GM23338 (cell line): Measurements from ENCODE around the gene VWC2.

ENCODE experiments used
- EZH2 ChIP-seq: fragments of 200-600 bp; sonication (generic); IDR thresholded peaks from one replicate; pipeline ENCODE4 v1.8.0; 2017; ENCODE audit warnings: antibody characterized with exemption, mild to moderate bottlenecking, low read depth; ENCODE audit not compliant: unreplicated experiment
- JUNB ChIP-seq: IDR thresholded peaks from one replicate; pipeline ENCODE4 v1.6.1; 2016; ENCODE audit warnings: antibody characterized with exemption; ENCODE audit not compliant: unreplicated experiment
- ZNF114 ChIP-seq: fragments of 250-450 bp; sonication (Bioruptor Pico); IDR thresholded peaks from 2 replicates; pipeline ENCODE4 v1.5.0; 2020; ENCODE audit warnings: mild to moderate bottlenecking, moderate library complexity
- TF ChIP-seq, protein P1 (sequence below), 2 experiments: fragments of 200-600 bp in 1 of 2; sonication (generic) in 1 of 2; conservative IDR thresholded peaks; 2 replicates each; pipeline versions ENCODE4 v1.5.1 to v1.6.1; 2016 to 2017; ENCODE audit warnings: antibody characterized with exemption in 2 of 2, low read depth in 2 of 2, mild to moderate bottlenecking in 2 of 2, moderate library complexity in 1 of 2

- TF ChIP-seq ZNF114 (CRISPR knock-in tag) (no peak), JUNB (no peak), EZH2 (no peak)
- TF ChIP-seq, protein P1, sequence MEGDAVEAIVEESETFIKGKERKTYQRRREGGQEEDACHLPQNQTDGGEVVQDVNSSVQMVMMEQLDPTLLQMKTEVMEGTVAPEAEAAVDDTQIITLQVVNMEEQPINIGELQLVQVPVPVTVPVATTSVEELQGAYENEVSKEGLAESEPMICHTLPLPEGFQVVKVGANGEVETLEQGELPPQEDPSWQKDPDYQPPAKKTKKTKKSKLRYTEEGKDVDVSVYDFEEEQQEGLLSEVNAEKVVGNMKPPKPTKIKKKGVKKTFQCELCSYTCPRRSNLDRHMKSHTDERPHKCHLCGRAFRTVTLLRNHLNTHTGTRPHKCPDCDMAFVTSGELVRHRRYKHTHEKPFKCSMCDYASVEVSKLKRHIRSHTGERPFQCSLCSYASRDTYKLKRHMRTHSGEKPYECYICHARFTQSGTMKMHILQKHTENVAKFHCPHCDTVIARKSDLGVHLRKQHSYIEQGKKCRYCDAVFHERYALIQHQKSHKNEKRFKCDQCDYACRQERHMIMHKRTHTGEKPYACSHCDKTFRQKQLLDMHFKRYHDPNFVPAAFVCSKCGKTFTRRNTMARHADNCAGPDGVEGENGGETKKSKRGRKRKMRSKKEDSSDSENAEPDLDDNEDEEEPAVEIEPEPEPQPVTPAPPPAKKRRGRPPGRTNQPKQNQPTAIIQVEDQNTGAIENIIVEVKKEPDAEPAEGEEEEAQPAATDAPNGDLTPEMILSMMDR (conservative IDR thresholded peaks at IDR 0.05; ENCODE audit: low read depth in 2 of 2) = no peak
Measured at GRCh38 chr7:49790209-49790608, 16.8 kb downstream of the VWC2 start.
